Renal cortical epithelial cell (primary cell): ENCODE data around the gene DNAH9. TPM values are rescaled to one million over a fixed set of nuclear protein-coding genes. Genes with fewer than 3 reads are reported as not detected.

Source experiments
- DNase-seq: peaks from one replicate; pipeline ENCODE4 v3.0.0-alpha.2; 2011; ENCODE audit warnings: low read depth
- total RNA-seq: library from RNA; depleted of rRNA; stranded (reverse); fragments of >200 nt; gene quantifications from 2 replicates; pipeline ENCODE4 v1.2.3, GENCODE V29; 2014

Gene DNAH9
- 0.55 TPM in 1 of 2 replicates, not detected in the other for total RNA-seq

GRCh38 chr17:11598274-11599221, at the start of gene DNAH9:
TSS of gene DNAH9 (plus strand) at chr17:11598470. CDS start at chr17:11598499, 29 bp downstream.
- peak; percentile 49 for DNase-seq

GRCh38 chr17:11550431-11550830, 47.8 kb upstream of the DNAH9 start:
- no peak for DNase-seq

- no peak for DNase-seq
These were observed 46.8 kb upstream of the DNAH9 start for GRCh38 chr17:11551442-11551841.

GRCh38 chr17:11553135-11553534, 45.1 kb upstream of the DNAH9 start:
- DNase-seq: no peak

GRCh38 chr17:11554042-11554441, 44.2 kb upstream of the DNAH9 start:
- DNase-seq: no peak

GRCh38 chr17:11554542-11554941, 43.7 kb upstream of the DNAH9 start:
- no peak for DNase-seq

GRCh38 chr17:11555530-11555929, 42.7 kb upstream of the DNAH9 start:
- no peak for DNase-seq

GRCh38 chr17:11557727-11558452, 40.4 kb upstream of the DNAH9 start:
- DNase-seq: no peak

GRCh38 chr17:11558681-11559234, 39.5 kb upstream of the DNAH9 start:
- no peak for DNase-seq

GRCh38 chr17:11559601-11560000, 38.7 kb upstream of the DNAH9 start:
- DNase-seq: no peak

- no peak for DNase-seq
These were observed 37.0 kb upstream of the DNAH9 start for GRCh38 chr17:11561281-11561680.

GRCh38 chr17:11561702-11562101, 36.6 kb upstream of the DNAH9 start:
- no peak for DNase-seq

- DNase-seq: no peak
These were observed 33.5 kb upstream of the DNAH9 start for GRCh38 chr17:11564589-11565380.

GRCh38 chr17:11565591-11565990, 32.7 kb upstream of the DNAH9 start:
- DNase-seq: no peak

- DNase-seq: no peak
These were observed 19.3 kb upstream of the DNAH9 start for GRCh38 chr17:11578998-11579397.

GRCh38 chr17:11580677-11581076, 17.6 kb upstream of the DNAH9 start:
- DNase-seq: no peak

- DNase-seq: no peak
These were observed 16.1 kb upstream of the DNAH9 start for GRCh38 chr17:11582217-11582616.

- no peak for DNase-seq
These were observed 14.8 kb upstream of the DNAH9 start for GRCh38 chr17:11583306-11583992.

GRCh38 chr17:11589716-11590115, 8.6 kb upstream of the DNAH9 start:
- no peak for DNase-seq

GRCh38 chr17:11601661-11602060, 3.4 kb downstream of the DNAH9 start:
- DNase-seq: no peak

- DNase-seq: no peak
These were observed 10.1 kb downstream of the DNAH9 start for GRCh38 chr17:11608396-11608795.
